Endothelial cell of umbilical vein (primary cell): ENCODE results near the gene GREB1.

ENCODE experiments used
- EZH2 ChIP-seq: IDR thresholded peaks from 2 replicates; pipeline ENCODE4 v1.6.1; 2012; ENCODE audit warnings: borderline replicate concordance, low read depth, mild to moderate bottlenecking, moderate library complexity, low read length, inconsistent platforms; ENCODE audit not compliant: severe bottlenecking
- FOS ChIP-seq: IDR thresholded peaks from 2 replicates; pipeline ENCODE4 v1.6.1; 2011; ENCODE audit warnings: mild to moderate bottlenecking, low read length, moderate library complexity, borderline replicate concordance; ENCODE audit not compliant: insufficient read depth
- POLR2A ChIP-seq: IDR thresholded peaks from 2 replicates; pipeline ENCODE4 v1.6.1; 2012; ENCODE audit warnings: low read depth, mild to moderate bottlenecking, control low read depth, low read length
- POLR2AphosphoS5 ChIP-seq: IDR thresholded peaks from 2 replicates; pipeline ENCODE4 v1.6.1; 2012; ENCODE audit warnings: low read depth, mild to moderate bottlenecking, control low read depth, low read length, moderate library complexity; ENCODE audit not compliant: insufficient read depth
- TF ChIP-seq, protein P1 (sequence below), 2 donors: IDR thresholded peaks; 1 replicate in 1 of 2; 2 replicates in 1 of 2; pipeline ENCODE4 v1.5.1; 2011; ENCODE audit warnings: low read length in 2 of 2, mild to moderate bottlenecking in 2 of 2, moderate library complexity in 2 of 2, control low read depth in 1 of 2, inconsistent platforms in 1 of 2, low read depth in 1 of 2; ENCODE audit not compliant: insufficient read depth in 1 of 2; ENCODE audit errors: extremely low read depth in 1 of 2

- TF ChIP-seq POLR2A (no peak), EZH2 (no peak), POLR2AphosphoS5 (no peak), FOS (no peak)
- TF ChIP-seq, protein P1, sequence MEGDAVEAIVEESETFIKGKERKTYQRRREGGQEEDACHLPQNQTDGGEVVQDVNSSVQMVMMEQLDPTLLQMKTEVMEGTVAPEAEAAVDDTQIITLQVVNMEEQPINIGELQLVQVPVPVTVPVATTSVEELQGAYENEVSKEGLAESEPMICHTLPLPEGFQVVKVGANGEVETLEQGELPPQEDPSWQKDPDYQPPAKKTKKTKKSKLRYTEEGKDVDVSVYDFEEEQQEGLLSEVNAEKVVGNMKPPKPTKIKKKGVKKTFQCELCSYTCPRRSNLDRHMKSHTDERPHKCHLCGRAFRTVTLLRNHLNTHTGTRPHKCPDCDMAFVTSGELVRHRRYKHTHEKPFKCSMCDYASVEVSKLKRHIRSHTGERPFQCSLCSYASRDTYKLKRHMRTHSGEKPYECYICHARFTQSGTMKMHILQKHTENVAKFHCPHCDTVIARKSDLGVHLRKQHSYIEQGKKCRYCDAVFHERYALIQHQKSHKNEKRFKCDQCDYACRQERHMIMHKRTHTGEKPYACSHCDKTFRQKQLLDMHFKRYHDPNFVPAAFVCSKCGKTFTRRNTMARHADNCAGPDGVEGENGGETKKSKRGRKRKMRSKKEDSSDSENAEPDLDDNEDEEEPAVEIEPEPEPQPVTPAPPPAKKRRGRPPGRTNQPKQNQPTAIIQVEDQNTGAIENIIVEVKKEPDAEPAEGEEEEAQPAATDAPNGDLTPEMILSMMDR (IDR thresholded peaks at IDR 0.05; ENCODE audit: extremely low read depth in 1 of 2, insufficient read depth in 1 of 2, low read depth in 1 of 2, low read length in 2 of 2) = no peak
Observed at GRCh38 chr2:11553661-11554398, 20.0 kb downstream of the GREB1 start.
